OCI-LY7 (cell line): Measurements from ENCODE around the gene GNG14. TPM values are rescaled to one million over a fixed set of nuclear protein-coding genes. Genes with fewer than 3 reads are reported as not detected.

Experiments used
- BruUV-seq: library from RNA; stranded (reverse); fragments of 400-500 nt; replicated peaks from 2 replicates; lab custom pipeline; 2021; lab: Mats Ljungman, UMichigan
- CTCF ChIA-PET: fragments of 300-600 bp; sonication (Branson Sonifier 250); formaldehyde crosslinking; loops from one replicate; lab custom pipeline; 2022; ENCODE audit warnings: antibody characterized with exemption; ENCODE audit not compliant: unreplicated experiment; lab: Charles Lee
- POLR2A ChIA-PET: fragments of 300-600 bp; sonication (Branson Sonifier 250); formaldehyde crosslinking; loops from one replicate; lab custom pipeline; 2022; ENCODE audit warnings: antibody characterized with exemption; lab: Charles Lee
- DNase-seq: peaks from one replicate; pipeline ENCODE4 v3.0.0-alpha.2; 2015; ENCODE audit warnings: low spot score
- H2AFZ ChIP-seq: fragments of 200-600 bp; sonication (generic), shearing (Covaris generic); 2 replicates; pipeline ENCODE4 v1.6.1; 2014; ENCODE audit warnings: mild to moderate bottlenecking, antibody characterized with exemption, low read length, moderate library complexity
- H3K27ac ChIP-seq: fragments of 200-600 bp; sonication (generic); 2 replicates; pipeline ENCODE4 v1.5.1; 2014; ENCODE audit warnings: mixed run types, low read depth, mild to moderate bottlenecking, moderate library complexity, low read length, inconsistent platforms; ENCODE audit not compliant: poor library complexity, severe bottlenecking
- H3K36me3 ChIP-seq: fragments of 200-600 bp; sonication (generic); 2 replicates; pipeline ENCODE4 v1.6.1; 2014; ENCODE audit warnings: mild to moderate bottlenecking, antibody characterized with exemption, low read length, moderate library complexity, mixed read lengths; ENCODE audit not compliant: insufficient read depth
- H3K4me1 ChIP-seq: fragments of 200-600 bp; sonication (generic); 2 replicates; pipeline ENCODE4 v1.5.1; 2014; ENCODE audit warnings: mild to moderate bottlenecking, low read length; ENCODE audit not compliant: insufficient read depth, poor library complexity, severe bottlenecking
- H3K4me2 ChIP-seq: fragments of 200-600 bp; sonication (generic); 2 replicates; pipeline ENCODE4 v1.6.1; 2014; ENCODE audit warnings: mild to moderate bottlenecking, low read length
- H3K4me3 ChIP-seq: fragments of 200-600 bp; sonication (generic); 2 replicates; pipeline ENCODE4 v1.5.1; 2014; ENCODE audit warnings: mild to moderate bottlenecking, low read depth, low read length; ENCODE audit not compliant: poor library complexity, severe bottlenecking
- H3K79me2 ChIP-seq: fragments of 200-600 bp; sonication (generic); 2 replicates; pipeline ENCODE4 v1.6.1; 2016; ENCODE audit warnings: low read depth, mild to moderate bottlenecking, low read length, moderate library complexity, mixed read lengths; ENCODE audit not compliant: insufficient read depth
- H3K9me2 ChIP-seq: fragments of 200-600 bp; sonication (generic); 2 replicates; pipeline ENCODE4 v1.6.1; 2016; ENCODE audit warnings: mild to moderate bottlenecking, low read length, mixed read lengths; ENCODE audit not compliant: insufficient read depth
- H3K9me3 ChIP-seq: fragments of 200-600 bp; sonication (generic); 2 replicates; pipeline ENCODE4 v1.6.1; 2014; ENCODE audit warnings: mild to moderate bottlenecking, mixed run types, low read length, mixed read lengths
- H4K20me1 ChIP-seq: fragments of 200-600 bp; sonication (generic); 2 replicates; pipeline ENCODE4 v1.6.1; 2014; ENCODE audit warnings: mild to moderate bottlenecking, antibody characterized with exemption, low read length, moderate library complexity, mixed read lengths; ENCODE audit not compliant: insufficient read depth
- CTCF ChIP-seq: fragments of 200-600 bp; sonication (generic); conservative IDR thresholded peaks from 2 replicates; pipeline ENCODE4 v1.5.1; 2014; ENCODE audit warnings: mild to moderate bottlenecking, antibody characterized with exemption, low read length, moderate library complexity, mixed read lengths
- EZH2phosphoT487 ChIP-seq: fragments of 200-600 bp; sonication (generic); IDR thresholded peaks from 2 replicates; pipeline ENCODE4 v1.6.1; 2018; ENCODE audit warnings: low read depth, borderline replicate concordance, mild to moderate bottlenecking, mixed run types, antibody characterized with exemption, low read length, moderate library complexity, mixed read lengths
- intact Hi-C: fragments of 100-400 bp; cut with micrococcal nuclease; formaldehyde crosslinking; loops from one replicate; pipeline ENCODE4 v1.10.0; 2022; ENCODE audit not compliant: unreplicated experiment
- total RNA-seq, 2 experiments: library from RNA; depleted of rRNA in 1 of 2; stranded (reverse); fragments of >200 nt in 1 of 2; shearing (Covaris generic) in 1 of 2; gene quantifications; 2 replicates each; pipeline ENCODE4 v1.2.3, GENCODE V29; 2014 to 2022

The GNG14 gene
- total RNA-seq, 2 experiments from 2014 or later = 0.93 TPM; not detected in 1

GRCh38 chr19:12733369-12734214, 45.8 kb downstream of the GNG14 start:
- H3K27ac ChIP-seq = peak overlapping the region; percentile 68
- H3K4me3 ChIP-seq = peak overlapping the region; percentile 91
- peak overlapping the region; percentile 94 for H3K4me2 ChIP-seq
- peaks cover 45% of the 10 kb centered on the region for H3K36me3 ChIP-seq
- ChIA-PET POLR2A (interaction anchor here (0.6 to 4.8 kb wide), 6 partner anchors 10 to 720 kb away, joined by 3 to 32 read pairs (median 4); partner anchors contain the start of gene TNPO2), CTCF (interaction anchor here (0.5 to 1.9 kb wide), 4 partner anchors 10 to 1848 kb away, joined by 3 to 14 read pairs (median 8); partner anchors contain the start of gene TNPO2)
- no TSS peak for BruUV-seq
- peaks cover 9% of the 10 kb centered on the region for H4K20me1 ChIP-seq
- no peaks in the 10 kb centered on the region for H3K9me3 ChIP-seq
- peak; percentile 74 for DNase-seq
- H3K9me2 ChIP-seq = no peaks in the 10 kb centered on the region
- intact Hi-C loops = loop anchor here (2.0 kb wide), 1 partner anchor 59 kb away; no protein-coding TSS in a partner anchor
- H3K79me2 ChIP-seq = peaks cover 68% of the 10 kb centered on the region
- no peak overlapping the region; the same call in 1 of the 2 replicates for H2AFZ ChIP-seq
- peaks cover 44% of the 10 kb centered on the region for H3K4me1 ChIP-seq
- TF ChIP-seq EZH2phosphoT487 = no peak
- peak; percentile 92 for TF ChIP-seq CTCF

- Histone ChIP-seq H2AFZ (peak within 1 kb of the TSS; percentile 78), H3K9me2 (no peaks in the 10 kb centered on the region), H3K27ac (peak within 1 kb of the TSS; percentile 51), H3K4me1 (peaks cover 31% of the 10 kb centered on the region), H4K20me1 (peaks cover 7% of the 10 kb centered on the region), H3K9me3 (no peaks in the 10 kb centered on the region), H3K4me3 (peak within 1 kb of the TSS; percentile 89), H3K4me2 (peak within 1 kb of the TSS; percentile 92), H3K36me3 (peaks cover 27% of the 10 kb centered on the region; the same call in 1 of the 2 replicates), H3K79me2 (peaks cover 35% of the 10 kb centered on the region)
- CTCF ChIA-PET = no interaction called here
- POLR2A ChIA-PET = interaction anchor here (0.5 to 2.1 kb wide), 5 partner anchors 10 to 183 kb away, joined by 3 to 11 read pairs (median 4); partner anchors contain the start of genes FBXW9 and TNPO2
- no peak for TF ChIP-seq EZH2phosphoT487
- TF ChIP-seq CTCF = no peak
- DNase-seq = peak; percentile 94
- TSS peak; percentile 54 for BruUV-seq
- intact Hi-C loops = no loop called here
These were observed 49.4 kb downstream of the GNG14 start, which contains the start of gene GET3 for GRCh38 chr19:12736995-12737834. Gene GET3 (plus strand): TSS chr19:12737497. CDS start chr19:12737506, 9 bp downstream.
